Effector CD8-positive, alpha-beta T cell (primary cell): Measurements from ENCODE around the gene MEIS2.

Experiments
- DNase-seq: peaks from one replicate; lab custom pipeline; 2025; lab: John Stamatoyannopoulos, UW

MEIS2 gene

GRCh38 chr15:36936613-36937012, 163.7 kb downstream of the MEIS2 start:
- no peak for DNase-seq

- no peak for DNase-seq
These were observed 166.9 kb downstream of the MEIS2 start for GRCh38 chr15:36933255-36933990.

- no peak for DNase-seq
These were observed 168.3 kb downstream of the MEIS2 start for GRCh38 chr15:36932070-36932469.

- DNase-seq, result no peak
These were observed 168.9 kb downstream of the MEIS2 start for GRCh38 chr15:36931434-36931833.

- no peak for DNase-seq
These were observed 173.9 kb downstream of the MEIS2 start for GRCh38 chr15:36926427-36926825.

- DNase-seq, result no peak
These were observed 174.5 kb downstream of the MEIS2 start for GRCh38 chr15:36925653-36926426.

- DNase-seq, result no peak
These were observed 175.3 kb downstream of the MEIS2 start for GRCh38 chr15:36925049-36925448.

- no peak for DNase-seq
These were observed 176.3 kb downstream of the MEIS2 start for GRCh38 chr15:36924034-36924433.

GRCh38 chr15:36921484-36922091, 178.8 kb downstream of the MEIS2 start:
- DNase-seq, result no peak

GRCh38 chr15:36917411-36918267, 182.7 kb downstream of the MEIS2 start:
- no peak for DNase-seq

- no peak for DNase-seq
These were observed 185.2 kb downstream of the MEIS2 start for GRCh38 chr15:36914960-36915808.

GRCh38 chr15:36914466-36914865, 185.9 kb downstream of the MEIS2 start:
- DNase-seq, result no peak

GRCh38 chr15:36912311-36912712, 188.0 kb downstream of the MEIS2 start:
- DNase-seq, result no peak

- DNase-seq, result no peak
These were observed 188.9 kb downstream of the MEIS2 start for GRCh38 chr15:36911322-36911944.

- no peak for DNase-seq
These were observed 191.4 kb downstream of the MEIS2 start for GRCh38 chr15:36908991-36909390.

GRCh38 chr15:36907295-36907694, 193.1 kb downstream of the MEIS2 start:
- DNase-seq, result no peak

- no peak for DNase-seq
These were observed 194.4 kb downstream of the MEIS2 start for GRCh38 chr15:36905908-36906307.

GRCh38 chr15:36904715-36905114, 195.6 kb downstream of the MEIS2 start:
- DNase-seq, result no peak

- no peak for DNase-seq
These were observed 196.3 kb downstream of the MEIS2 start for GRCh38 chr15:36903922-36904556.

GRCh38 chr15:36903195-36903594, 197.2 kb downstream of the MEIS2 start:
- DNase-seq, result no peak
